A673 (cell line): ENCODE results near the gene CD4.

Experiments
- EZH2 ChIP-seq: fragments of 200-600 bp; sonication (generic); IDR thresholded peaks from 2 replicates; pipeline ENCODE4 v1.6.1; 2017; ENCODE audit warnings: borderline replicate concordance, low read depth, mild to moderate bottlenecking, mixed read lengths, antibody characterized with exemption, low read length; ENCODE audit not compliant: poor library complexity, severe bottlenecking
- TF ChIP-seq, protein P1 (sequence below): fragments of 300-800, 200-600 bp; sonication (generic); conservative IDR thresholded peaks from 2 replicates; pipeline ENCODE4 v1.5.1; 2017; ENCODE audit warnings: low read depth, mild to moderate bottlenecking, antibody characterized with exemption, low read length, moderate library complexity, mixed read lengths

DNA sequence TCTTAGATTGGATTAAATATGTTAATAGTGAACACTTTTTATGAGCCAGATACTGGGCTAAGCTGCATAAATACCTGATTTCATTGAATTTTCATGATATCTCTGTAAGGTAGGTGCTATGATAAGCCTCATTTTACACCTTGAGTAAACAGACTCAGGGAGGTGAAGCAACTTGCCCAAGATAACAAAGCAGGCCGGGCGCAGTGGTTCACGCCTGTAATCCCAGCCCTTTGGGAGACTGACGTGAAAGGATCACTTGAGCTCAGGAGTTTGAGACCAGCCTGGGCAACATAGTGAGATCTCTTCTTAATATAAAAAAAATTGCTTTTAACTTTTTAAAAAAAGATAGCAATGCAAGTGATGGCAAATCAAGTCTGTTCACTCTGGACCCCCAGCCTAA is 52.7 kb downstream of the CD4 start:
- TF ChIP-seq, protein P1, sequence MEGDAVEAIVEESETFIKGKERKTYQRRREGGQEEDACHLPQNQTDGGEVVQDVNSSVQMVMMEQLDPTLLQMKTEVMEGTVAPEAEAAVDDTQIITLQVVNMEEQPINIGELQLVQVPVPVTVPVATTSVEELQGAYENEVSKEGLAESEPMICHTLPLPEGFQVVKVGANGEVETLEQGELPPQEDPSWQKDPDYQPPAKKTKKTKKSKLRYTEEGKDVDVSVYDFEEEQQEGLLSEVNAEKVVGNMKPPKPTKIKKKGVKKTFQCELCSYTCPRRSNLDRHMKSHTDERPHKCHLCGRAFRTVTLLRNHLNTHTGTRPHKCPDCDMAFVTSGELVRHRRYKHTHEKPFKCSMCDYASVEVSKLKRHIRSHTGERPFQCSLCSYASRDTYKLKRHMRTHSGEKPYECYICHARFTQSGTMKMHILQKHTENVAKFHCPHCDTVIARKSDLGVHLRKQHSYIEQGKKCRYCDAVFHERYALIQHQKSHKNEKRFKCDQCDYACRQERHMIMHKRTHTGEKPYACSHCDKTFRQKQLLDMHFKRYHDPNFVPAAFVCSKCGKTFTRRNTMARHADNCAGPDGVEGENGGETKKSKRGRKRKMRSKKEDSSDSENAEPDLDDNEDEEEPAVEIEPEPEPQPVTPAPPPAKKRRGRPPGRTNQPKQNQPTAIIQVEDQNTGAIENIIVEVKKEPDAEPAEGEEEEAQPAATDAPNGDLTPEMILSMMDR, result no peak
- no peak for TF ChIP-seq EZH2
